Fibroblast of mammary gland (primary cell): Measurements from ENCODE around the gene MGAT3.

Source experiments
- DNase-seq: peaks from one replicate; pipeline ENCODE4 v3.0.0-alpha.2; 2010; ENCODE audit warnings: low read depth
- H3K4me3 ChIP-seq: 2 replicates; pipeline ENCODE4 v1.5.1; 2011; ENCODE audit warnings: low read depth, mild to moderate bottlenecking, low read length, moderate library complexity; ENCODE audit not compliant: control insufficient read depth
- TF ChIP-seq, protein P1 (sequence below): conservative IDR thresholded peaks from 2 replicates; pipeline ENCODE4 v1.5.1; 2011; ENCODE audit warnings: low read depth, low read length, inconsistent platforms; ENCODE audit not compliant: control insufficient read depth, insufficient read depth

MGAT3 gene

DNA sequence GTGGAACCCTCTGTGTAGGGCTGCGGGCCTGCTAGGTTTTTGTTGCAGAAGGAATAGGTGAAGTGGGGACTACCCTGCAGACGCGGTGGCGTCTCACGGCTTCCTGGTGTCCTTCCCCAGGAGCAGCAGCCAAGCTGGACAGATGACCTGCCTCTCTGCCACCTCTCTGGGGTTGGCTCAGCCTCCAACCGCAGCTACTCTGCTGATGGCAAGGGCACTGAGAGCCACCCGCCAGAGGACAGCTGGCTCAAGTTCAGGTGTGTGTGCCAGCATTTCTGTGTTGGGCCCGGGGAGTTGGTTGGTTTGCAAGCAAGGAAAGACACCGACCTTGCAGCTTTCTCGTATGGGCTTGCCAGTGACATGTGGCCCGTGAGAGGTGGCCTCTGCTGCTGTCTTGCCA lies 41.9 kb upstream of the MGAT3 start:
- H3K4me3 ChIP-seq: no peak overlapping the region
- DNase-seq: no peak
- TF ChIP-seq, protein P1, sequence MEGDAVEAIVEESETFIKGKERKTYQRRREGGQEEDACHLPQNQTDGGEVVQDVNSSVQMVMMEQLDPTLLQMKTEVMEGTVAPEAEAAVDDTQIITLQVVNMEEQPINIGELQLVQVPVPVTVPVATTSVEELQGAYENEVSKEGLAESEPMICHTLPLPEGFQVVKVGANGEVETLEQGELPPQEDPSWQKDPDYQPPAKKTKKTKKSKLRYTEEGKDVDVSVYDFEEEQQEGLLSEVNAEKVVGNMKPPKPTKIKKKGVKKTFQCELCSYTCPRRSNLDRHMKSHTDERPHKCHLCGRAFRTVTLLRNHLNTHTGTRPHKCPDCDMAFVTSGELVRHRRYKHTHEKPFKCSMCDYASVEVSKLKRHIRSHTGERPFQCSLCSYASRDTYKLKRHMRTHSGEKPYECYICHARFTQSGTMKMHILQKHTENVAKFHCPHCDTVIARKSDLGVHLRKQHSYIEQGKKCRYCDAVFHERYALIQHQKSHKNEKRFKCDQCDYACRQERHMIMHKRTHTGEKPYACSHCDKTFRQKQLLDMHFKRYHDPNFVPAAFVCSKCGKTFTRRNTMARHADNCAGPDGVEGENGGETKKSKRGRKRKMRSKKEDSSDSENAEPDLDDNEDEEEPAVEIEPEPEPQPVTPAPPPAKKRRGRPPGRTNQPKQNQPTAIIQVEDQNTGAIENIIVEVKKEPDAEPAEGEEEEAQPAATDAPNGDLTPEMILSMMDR: no peak

DNA sequence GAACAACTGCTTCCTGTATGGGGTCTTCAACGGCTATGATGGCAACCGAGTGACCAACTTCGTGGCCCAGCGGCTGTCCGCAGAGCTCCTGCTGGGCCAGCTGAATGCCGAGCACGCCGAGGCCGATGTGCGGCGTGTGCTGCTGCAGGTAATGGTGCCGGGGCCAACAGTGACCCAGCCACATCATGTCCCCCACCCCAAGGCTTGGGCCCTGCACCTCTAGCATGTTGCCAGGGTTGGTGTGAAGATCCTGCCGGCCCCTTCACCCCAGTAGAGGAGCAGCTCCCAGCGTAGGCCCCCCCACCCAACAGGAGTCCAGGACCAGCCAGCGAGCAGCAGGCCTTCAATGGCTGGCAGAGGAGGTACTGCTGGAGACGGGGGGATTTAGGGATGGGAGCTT lies 41.3 kb upstream of the MGAT3 start:
- DNase-seq: no peak
- H3K4me3 ChIP-seq: no peak overlapping the region
- TF ChIP-seq, protein P1: no peak

DNA sequence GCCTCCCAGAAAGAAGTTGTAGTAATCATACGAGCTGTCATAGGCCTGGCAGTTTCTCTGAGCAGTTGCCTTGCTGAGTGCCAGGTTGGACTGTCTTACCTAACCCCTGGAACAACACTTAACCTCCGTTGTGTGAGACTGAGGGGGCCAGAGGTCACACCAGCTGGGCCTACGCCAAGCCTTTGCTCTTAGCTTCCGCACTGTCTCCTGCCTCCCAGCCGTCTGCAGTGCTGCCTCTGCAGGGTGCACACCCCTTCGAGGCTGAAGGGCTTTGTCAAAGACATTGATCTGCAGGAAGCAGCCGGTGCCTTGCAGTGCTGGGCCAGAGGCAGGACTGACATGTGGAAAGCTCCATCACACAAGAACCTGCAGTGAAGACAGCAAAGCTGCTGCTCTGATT lies 40.5 kb upstream of the MGAT3 start:
- H3K4me3 ChIP-seq: no peak overlapping the region
- TF ChIP-seq, protein P1: no peak
- DNase-seq: no peak

DNA sequence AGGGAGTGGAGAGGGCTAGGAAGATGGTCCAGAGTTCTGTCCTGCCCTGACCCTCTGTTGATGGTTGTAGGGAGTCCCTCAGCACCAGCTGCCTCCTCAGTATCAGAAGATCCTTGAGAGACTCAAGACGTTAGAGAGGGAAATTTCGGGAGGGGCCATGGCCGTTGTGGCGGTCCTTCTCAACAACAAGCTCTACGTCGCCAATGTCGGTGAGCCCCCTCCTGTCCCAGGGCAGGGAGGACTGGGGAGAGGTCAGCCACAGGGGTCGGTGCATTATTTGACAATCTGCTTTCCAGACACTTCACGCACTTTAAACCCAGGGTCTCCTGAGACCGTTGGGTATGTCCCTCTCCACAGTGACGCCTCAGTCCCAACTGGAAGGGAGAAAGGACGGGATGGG lies 39.2 kb upstream of the MGAT3 start:
- no peak for DNase-seq
- TF ChIP-seq, protein P1: no peak

DNA sequence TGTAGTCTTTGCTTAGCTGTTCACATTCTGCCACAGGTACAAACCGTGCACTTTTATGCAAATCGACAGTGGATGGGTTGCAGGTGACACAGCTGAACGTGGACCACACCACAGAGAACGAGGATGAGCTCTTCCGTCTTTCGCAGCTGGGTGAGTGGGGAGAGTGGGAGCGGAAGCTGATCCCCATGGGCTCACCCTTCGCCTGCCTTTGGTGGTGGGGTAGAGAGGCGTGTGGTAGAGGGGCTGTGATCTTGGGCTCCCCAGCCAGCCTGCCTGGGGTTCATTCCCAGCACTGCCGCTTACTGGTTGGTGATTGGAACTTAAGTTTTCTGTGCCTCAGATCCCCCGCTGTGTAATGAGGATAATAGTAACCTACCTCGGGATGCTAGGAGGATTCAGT lies 38.1 kb upstream of the MGAT3 start:
- TF ChIP-seq, protein P1: no peak
- H3K4me3 ChIP-seq: no peak overlapping the region
- no peak for DNase-seq

More for the DNA sequence above, 39.2 kb upstream of the MGAT3 start:
- no peak overlapping the region for H3K4me3 ChIP-seq

DNA sequence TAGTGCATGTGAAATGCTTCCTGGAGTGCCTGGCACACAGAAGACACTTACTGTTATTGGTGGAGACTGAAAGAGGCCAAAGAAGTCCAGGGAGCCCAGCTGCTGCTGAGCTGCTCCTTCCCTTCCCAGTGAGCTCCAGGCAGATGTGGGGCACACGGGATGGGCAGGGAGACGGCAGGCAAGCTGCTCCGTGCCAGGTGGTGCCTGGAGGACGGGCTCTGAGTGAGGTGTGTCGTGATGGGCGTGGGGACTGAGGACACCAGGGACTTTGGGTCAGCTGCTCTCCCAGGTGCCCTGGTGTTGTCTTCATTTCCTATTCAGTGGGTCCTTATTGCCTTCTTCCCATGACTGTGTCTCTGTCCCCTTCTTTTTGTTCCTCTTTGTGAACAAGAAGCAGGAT lies 37.7 kb upstream of the MGAT3 start:
- DNase-seq: no peak

More for the DNA sequence above, 37.7 kb upstream of the MGAT3 start:
- no peak overlapping the region for H3K4me3 ChIP-seq
- TF ChIP-seq, protein P1: no peak
